HCT116 (cell line): ENCODE results near the gene GSTO1. TPM values are rescaled to one million over a fixed set of nuclear protein-coding genes. Genes with fewer than 3 reads are reported as not detected.

Experiments
- ATAC-seq: fragments of 200-7000 bp; cut with Tn5 transposase; 2 replicates; pipeline ENCODE4 v1.9.1; 2020; ENCODE audit warnings: mild to moderate bottlenecking, moderate library complexity
- BruUV-seq: library from RNA; stranded (reverse); fragments of 400-500 nt; replicated peaks from 2 replicates; lab custom pipeline; 2021; lab: Mats Ljungman, UMichigan
- CTCF ChIA-PET: fragments of 300-600 bp; sonication (Branson Sonifier 250); formaldehyde crosslinking; loops from one replicate; lab custom pipeline; 2021; ENCODE audit warnings: antibody characterized with exemption; lab: Charles Lee
- POLR2A ChIA-PET: fragments of 300-600, 350-600 bp; sonication (Branson Sonifier 250); formaldehyde crosslinking; loops from one replicate; lab custom pipeline; 2021; ENCODE audit warnings: antibody characterized with exemption; lab: Charles Lee
- RAD21 ChIA-PET, 2 experiments: fragments of 300-600 bp; sonication (Branson Sonifier 250); formaldehyde crosslinking; loops; one replicate each; lab custom pipeline; 2023; ENCODE audit warnings: low total read pairs in 2 of 2; ENCODE audit not compliant: uncharacterized antibody in 2 of 2, unreplicated experiment in 2 of 2, low non-redundant PET in 1 of 2; lab: Charles Lee
- DNase-seq: peaks from one replicate; pipeline ENCODE4 v3.0.0-alpha.2; 2010; ENCODE audit warnings: low read depth, low spot score
- H2AFZ ChIP-seq: fragments of 200-600 bp; shearing (Covaris generic), sonication (generic); 2 replicates; pipeline ENCODE4 v1.6.1; 2017; ENCODE audit warnings: low read depth, mixed run types, mixed read lengths, antibody characterized with exemption, low read length; ENCODE audit not compliant: poor library complexity, severe bottlenecking
- H3K27ac ChIP-seq: 2 replicates; pipeline ENCODE4 v1.5.1; 2012; ENCODE audit warnings: low read depth, low read length
- H3K27me3 ChIP-seq: fragments of 200-600 bp; sonication (generic); 2 replicates; pipeline ENCODE4 v1.6.1; 2016; ENCODE audit warnings: mixed run types, low read length, mixed read lengths; ENCODE audit not compliant: insufficient read depth
- H3K36me3 ChIP-seq, 2 experiments: fragments of 200-500 bp in 1 of 2; fragments of 200-600 bp in 1 of 2; sonication (Bioruptor generic) in 1 of 2; sonication (generic) in 1 of 2; 2 replicates each; pipeline versions ENCODE4 v1.5.1 to v1.6.1; 2014 to 2016; ENCODE audit warnings: low read length in 2 of 2, inconsistent platforms in 1 of 2, mixed read lengths in 1 of 2, mixed run types in 1 of 2; ENCODE audit not compliant: insufficient read depth in 2 of 2, control insufficient read depth in 1 of 2
- H3K4me1 ChIP-seq, 2 experiments: fragments of 200-600 bp in 1 of 2; sonication (generic) in 1 of 2; 2 replicates each; pipeline versions ENCODE4 v1.5.1 to v1.6.1; 2012 to 2017; ENCODE audit warnings: low read length in 2 of 2, inconsistent platforms in 1 of 2, mild to moderate bottlenecking in 1 of 2, mixed read lengths in 1 of 2, mixed run types in 1 of 2, moderate library complexity in 1 of 2; ENCODE audit not compliant: insufficient read depth in 2 of 2, control insufficient read depth in 1 of 2
- H3K4me2 ChIP-seq: fragments of 200-600 bp; sonication (generic); 2 replicates; pipeline ENCODE4 v1.6.1; 2017; ENCODE audit warnings: mixed run types, low read length, mixed read lengths
- H3K4me3 ChIP-seq, 2 experiments: fragments of 200-600 bp in 1 of 2; sonication (generic) in 1 of 2; replicated peaks in 1 of 2; 2 replicates each; pipeline ENCODE4 v1.5.1; 2011 to 2016; ENCODE audit warnings: low read length in 2 of 2, control low read depth in 1 of 2, low read depth in 1 of 2, mild to moderate bottlenecking in 1 of 2, mixed read lengths in 1 of 2, mixed run types in 1 of 2
- H3K79me2 ChIP-seq: fragments of 200-600 bp; sonication (generic); 2 replicates; pipeline ENCODE4 v1.6.1; 2017; ENCODE audit warnings: mild to moderate bottlenecking, mixed run types, low read length, moderate library complexity, mixed read lengths; ENCODE audit not compliant: insufficient read depth
- H3K9ac ChIP-seq: fragments of 200-600 bp; sonication (generic); 2 replicates; pipeline ENCODE4 v1.6.1; 2016; ENCODE audit warnings: low read length, mixed read lengths
- H3K9me2 ChIP-seq: fragments of 200-600 bp; sonication (generic), shearing (Covaris generic); 2 replicates; pipeline ENCODE4 v1.6.1; 2017; ENCODE audit warnings: mixed run types, mild to moderate bottlenecking, moderate library complexity; ENCODE audit not compliant: insufficient read depth
- H3K9me3 ChIP-seq, 2 experiments: fragments of 200-500 bp in 1 of 2; fragments of 200-600 bp in 1 of 2; sonication (Bioruptor generic) in 1 of 2; sonication (generic) in 1 of 2; 2 replicates each; pipeline ENCODE4 v1.6.1; 2014 to 2017; ENCODE audit warnings: low read length in 2 of 2, mixed read lengths in 2 of 2, inconsistent platforms in 1 of 2, low read depth in 1 of 2, mild to moderate bottlenecking in 1 of 2, mixed run types in 1 of 2, moderate library complexity in 1 of 2; ENCODE audit not compliant: control insufficient read depth in 1 of 2, insufficient read depth in 1 of 2
- H4K20me1 ChIP-seq: fragments of 200-600 bp; sonication (generic), shearing (Covaris generic); 2 replicates; pipeline ENCODE4 v1.6.1; 2017; ENCODE audit warnings: mixed run types, mild to moderate bottlenecking, moderate library complexity; ENCODE audit not compliant: insufficient read depth
- CBX3 ChIP-seq: IDR thresholded peaks from 2 replicates; pipeline ENCODE4 v1.6.1; 2012; ENCODE audit warnings: low read depth
- EGR1 ChIP-seq: IDR thresholded peaks from 2 replicates; pipeline ENCODE4 v1.6.1; 2012; ENCODE audit warnings: low read depth
- ELF1 ChIP-seq: IDR thresholded peaks from 2 replicates; pipeline ENCODE4 v1.6.1; 2012; ENCODE audit warnings: low read depth, borderline replicate concordance
- EZH2 ChIP-seq: fragments of 200-600 bp; sonication (generic); IDR thresholded peaks from 2 replicates; pipeline ENCODE4 v1.6.1; 2017; ENCODE audit warnings: antibody characterized with exemption, mixed run types
- EZH2phosphoT487 ChIP-seq: fragments of 200-600 bp; IDR thresholded peaks from 2 replicates; pipeline ENCODE4 v1.6.1; 2018; ENCODE audit warnings: antibody characterized with exemption, borderline replicate concordance
- FOSL1 ChIP-seq: IDR thresholded peaks from 2 replicates; pipeline ENCODE4 v1.6.1; 2012; ENCODE audit warnings: low read depth
- POLR2A ChIP-seq: IDR thresholded peaks from 2 replicates; pipeline ENCODE4 v1.7.0; 2011; ENCODE audit warnings: borderline replicate concordance; ENCODE audit not compliant: insufficient read depth, insufficient read length; ENCODE audit errors: extremely low read depth
- POLR2AphosphoS5 ChIP-seq: IDR thresholded peaks from 2 replicates; pipeline ENCODE4 v1.6.1; 2011; ENCODE audit warnings: mild to moderate bottlenecking, low read depth, low read length, moderate library complexity
- RAD21 ChIP-seq: IDR thresholded peaks from 2 replicates; pipeline ENCODE4 v1.6.1; 2012; ENCODE audit warnings: low read depth, mild to moderate bottlenecking
- SIN3A ChIP-seq: IDR thresholded peaks from 2 replicates; pipeline ENCODE4 v1.6.1; 2012; ENCODE audit warnings: low read depth
- SP1 ChIP-seq: IDR thresholded peaks from 2 replicates; pipeline ENCODE4 v1.6.1; 2012; ENCODE audit warnings: low read depth
- SRF ChIP-seq: IDR thresholded peaks from 2 replicates; pipeline ENCODE4 v1.6.1; 2012; ENCODE audit warnings: low read depth
- TCF7L2 ChIP-seq: IDR thresholded peaks from 2 replicates; pipeline ENCODE4 v1.7.0; 2011; ENCODE audit warnings: borderline replicate concordance, inconsistent platforms; ENCODE audit not compliant: insufficient read depth, insufficient read length; ENCODE audit errors: extremely low read depth
- YY1 ChIP-seq: IDR thresholded peaks from 2 replicates; pipeline ENCODE4 v1.6.1; 2011; ENCODE audit warnings: low read length, low read depth, moderate library complexity, mild to moderate bottlenecking; ENCODE audit not compliant: insufficient replicate concordance; ENCODE audit errors: extremely low read depth
- ZBTB33 ChIP-seq: IDR thresholded peaks from 2 replicates; pipeline ENCODE4 v1.6.1; 2011; ENCODE audit warnings: mild to moderate bottlenecking, low read length, moderate library complexity; ENCODE audit not compliant: insufficient replicate concordance; ENCODE audit errors: extremely low read depth
- ZFX ChIP-seq: fragments of 450-650 bp; IDR thresholded peaks from 2 replicates; pipeline ENCODE4 v1.6.1; 2017
- ZNF274 ChIP-seq: fragments of 200-500 bp; sonication (Bioruptor generic); IDR thresholded peaks from 2 replicates; pipeline ENCODE4 v1.6.1; 2014; ENCODE audit warnings: mild to moderate bottlenecking, low read depth, low read length, inconsistent platforms
- intact Hi-C: fragments of 100-400 bp; cut with micrococcal nuclease; formaldehyde crosslinking; loops from 2 replicates; pipeline ENCODE4 v1.10.0; 2022
- total RNA-seq: library from RNA; stranded (reverse); gene quantifications from one replicate; pipeline ENCODE4 v1.2.1, GENCODE V29; 2021; ENCODE audit not compliant: unreplicated experiment
- TF ChIP-seq, protein P1 (sequence below), 3 experiments: fragments of 200-600 bp in 1 of 3; sonication (generic) in 1 of 3; IDR thresholded peaks in 2 of 3; conservative IDR thresholded peaks in 1 of 3; 2 replicates each; pipeline ENCODE4 v1.5.1; 2012 to 2017; ENCODE audit warnings: low read depth in 2 of 3, low read length in 2 of 3, antibody characterized with exemption in 1 of 3, borderline replicate concordance in 1 of 3, control low read depth in 1 of 3, mild to moderate bottlenecking in 1 of 3, mixed read lengths in 1 of 3, mixed run types in 1 of 3, moderate library complexity in 1 of 3; ENCODE audit not compliant: insufficient read depth in 1 of 3
- TF ChIP-seq, protein P2 (sequence below): IDR thresholded peaks from 2 replicates; pipeline ENCODE4 v1.6.1; 2012

GSTO1 gene
- total RNA-seq, 1 experiment from 2014 or later, result 179 TPM

GRCh38 chr10:104231784-104232612 lies 22.7 kb upstream of the GSTO1 start, which contains the start of gene CFAP43:
Gene CFAP43 (minus strand): TSS chr10:104232364. CDS start chr10:104232246, 118 bp downstream.
- no peaks in the 10 kb centered on the region for H3K9me3 ChIP-seq
- H3K27me3 ChIP-seq, result no peaks in the 10 kb centered on the region
- H3K4me1 ChIP-seq, result peaks cover 5 to 15% of the 10 kb centered on the region in 2 experiments; a peak in 3 of 4 replicates
- intact Hi-C loops, result no loop called here
- H3K4me3 ChIP-seq, result peak within 1 kb of the TSS; percentile 73 to 88
- no peaks in the 10 kb centered on the region for H3K9me2 ChIP-seq
- no TSS peak for BruUV-seq
- H3K36me3 ChIP-seq, result no peaks in the 10 kb centered on the region
- H3K79me2 ChIP-seq, result no peaks in the 10 kb centered on the region
- peak within 1 kb of the TSS; percentile 98 for H2AFZ ChIP-seq
- ChIA-PET CTCF (interaction anchor here (1.8 kb wide), 1 partner anchor 43 kb away, joined by 6 read pairs; no protein-coding TSS in a partner anchor), RAD21 (no interaction called here), POLR2A (interaction anchor here (1.5 kb wide), 1 partner anchor 43 kb away, joined by 3 read pairs; no protein-coding TSS in a partner anchor)
- peak within 1 kb of the TSS; percentile 87 for H3K4me2 ChIP-seq
- DNase-seq (peak; percentile 96), ATAC-seq (peak; percentile 99)
- no peaks in the 10 kb centered on the region for H4K20me1 ChIP-seq
- H3K27ac ChIP-seq, result peak within 1 kb of the TSS; percentile 40
- H3K9ac ChIP-seq, result peak within 1 kb of the TSS; percentile 87
- peak; percentile 64 for TF ChIP-seq TCF7L2
- no peak for TF ChIP-seq EGR1
- no peak for TF ChIP-seq FOSL1
- no peak for TF ChIP-seq ELF1
- peak; percentile 82 for TF ChIP-seq POLR2AphosphoS5
- TF ChIP-seq, protein P1, sequence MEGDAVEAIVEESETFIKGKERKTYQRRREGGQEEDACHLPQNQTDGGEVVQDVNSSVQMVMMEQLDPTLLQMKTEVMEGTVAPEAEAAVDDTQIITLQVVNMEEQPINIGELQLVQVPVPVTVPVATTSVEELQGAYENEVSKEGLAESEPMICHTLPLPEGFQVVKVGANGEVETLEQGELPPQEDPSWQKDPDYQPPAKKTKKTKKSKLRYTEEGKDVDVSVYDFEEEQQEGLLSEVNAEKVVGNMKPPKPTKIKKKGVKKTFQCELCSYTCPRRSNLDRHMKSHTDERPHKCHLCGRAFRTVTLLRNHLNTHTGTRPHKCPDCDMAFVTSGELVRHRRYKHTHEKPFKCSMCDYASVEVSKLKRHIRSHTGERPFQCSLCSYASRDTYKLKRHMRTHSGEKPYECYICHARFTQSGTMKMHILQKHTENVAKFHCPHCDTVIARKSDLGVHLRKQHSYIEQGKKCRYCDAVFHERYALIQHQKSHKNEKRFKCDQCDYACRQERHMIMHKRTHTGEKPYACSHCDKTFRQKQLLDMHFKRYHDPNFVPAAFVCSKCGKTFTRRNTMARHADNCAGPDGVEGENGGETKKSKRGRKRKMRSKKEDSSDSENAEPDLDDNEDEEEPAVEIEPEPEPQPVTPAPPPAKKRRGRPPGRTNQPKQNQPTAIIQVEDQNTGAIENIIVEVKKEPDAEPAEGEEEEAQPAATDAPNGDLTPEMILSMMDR (IDR thresholded peaks at IDR 0.05 in 2 of 3, conservative IDR thresholded peaks at IDR 0.05 in 1 of 3; ENCODE audit: borderline replicate concordance in 1 of 3, insufficient read depth in 1 of 3, low read depth in 2 of 3, low read length in 2 of 3), result no peak
- no peak for TF ChIP-seq YY1
- peak; percentile 99 for TF ChIP-seq SP1
- no peak for TF ChIP-seq ZNF274
- TF ChIP-seq, protein P2, sequence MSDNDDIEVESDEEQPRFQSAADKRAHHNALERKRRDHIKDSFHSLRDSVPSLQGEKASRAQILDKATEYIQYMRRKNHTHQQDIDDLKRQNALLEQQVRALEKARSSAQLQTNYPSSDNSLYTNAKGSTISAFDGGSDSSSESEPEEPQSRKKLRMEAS, result peak; percentile 89
- TF ChIP-seq EZH2phosphoT487, result no peak
- peak; percentile 97 for TF ChIP-seq SIN3A
- no peak for TF ChIP-seq RAD21
- TF ChIP-seq ZBTB33, result no peak
- TF ChIP-seq SRF, result no peak
- TF ChIP-seq ZFX, result peak; percentile 73
- no peak for TF ChIP-seq CBX3
- TF ChIP-seq POLR2A, result no peak
- no peak for TF ChIP-seq EZH2
